Measurements from ENCODE around the gene MACROD2. TPM values are rescaled to one million over a fixed set of nuclear protein-coding genes. Genes with fewer than 3 reads are reported as not detected.
A peak's percentile ranks its signal among the peaks of the same experiment; 100 is the strongest.

Gene MACROD2
- polyA plus RNA-seq, 1 donor (not counting 4 experiments of a cell fraction or from before 2014, with no cell fraction given): 0.71 TPM

GRCh38 chr20:14996883-14997672 lies 1001.8 kb downstream of the MACROD2 start:
- dilution Hi-C loops (cut with MboI; ENCODE audit: extremely low pct_ligation_motif_present, low sequenced_read_pairs): no loop called here
- Histone ChIP-seq H3K27ac (ENCODE audit: control insufficient read depth, insufficient read depth, low read length) (peak overlapping the region; percentile 19), H3K36me3 (ENCODE audit: control insufficient read depth in 2 of 2, extremely low read depth in 1 of 2, insufficient read depth in 2 of 2, low read length in 2 of 2) (no peaks in the 10 kb centered on the region), H3K4me2 (ENCODE audit: control insufficient read depth, extremely low read depth, insufficient read depth, low read depth, low read length) (no peak overlapping the region), H3K79me2 (ENCODE audit: control insufficient read depth, insufficient read depth, low read length) (no peaks in the 10 kb centered on the region), H2AFZ (ENCODE audit: control insufficient read depth, low read length) (no peak overlapping the region), H3K9ac (ENCODE audit: control insufficient read depth, extremely low read depth, insufficient read depth, low read length) (no peak overlapping the region), H3K9me1 (ENCODE audit: control insufficient read depth, extremely low read depth, insufficient read depth, low read length) (no peaks in the 10 kb centered on the region), H3K4me3 (ENCODE audit: control insufficient read depth in 2 of 3, extremely low read depth in 1 of 3, insufficient read depth in 2 of 3, low read depth in 1 of 3, low read length in 3 of 3) (no peak overlapping the region), H3K4me1 (ENCODE audit: control insufficient read depth, extremely low read depth, insufficient read depth, low read length) (peaks cover 13% of the 10 kb centered on the region), H3K27me3 (ENCODE audit: control insufficient read depth, extremely low read depth, insufficient read depth, low read length) (no peaks in the 10 kb centered on the region), H3K9me3 (ENCODE audit: control insufficient read depth, low read depth, low read length) (no peaks in the 10 kb centered on the region), H4K20me1 (ENCODE audit: control insufficient read depth, extremely low read depth, insufficient read depth, low read length) (no peaks in the 10 kb centered on the region)
- no peak for FAIRE-seq
- peak; percentile 25 for DNase-seq (ENCODE audit: low read depth, low spot score)
- TF ChIP-seq EZH2 (IDR thresholded peaks at IDR 0.05; ENCODE audit: low read length) (no peak), CTCF (optimal IDR thresholded peaks at IDR 0.05 in 1 of 3, IDR thresholded peaks at IDR 0.05 in 1 of 3, conservative IDR thresholded peaks at IDR 0.05 in 1 of 3; ENCODE audit: extremely low read depth in 1 of 3, insufficient read depth in 2 of 3, low read length in 3 of 3) (no peak)

GRCh38 chr20:14997791-14998190 lies 1002.5 kb downstream of the MACROD2 start:
- Histone ChIP-seq H4K20me1 (ENCODE audit: control insufficient read depth, extremely low read depth, insufficient read depth, low read length) (no peaks in the 10 kb centered on the region), H3K4me3 (ENCODE audit: control insufficient read depth in 2 of 3, extremely low read depth in 1 of 3, insufficient read depth in 2 of 3, low read depth in 1 of 3, low read length in 3 of 3) (no peak overlapping the region), H3K9ac (ENCODE audit: control insufficient read depth, extremely low read depth, insufficient read depth, low read length) (no peak overlapping the region), H3K36me3 (ENCODE audit: control insufficient read depth in 2 of 2, extremely low read depth in 1 of 2, insufficient read depth in 2 of 2, low read length in 2 of 2) (no peaks in the 10 kb centered on the region), H2AFZ (ENCODE audit: control insufficient read depth, low read length) (no peak overlapping the region), H3K9me3 (ENCODE audit: control insufficient read depth, low read depth, low read length) (no peaks in the 10 kb centered on the region), H3K27ac (ENCODE audit: control insufficient read depth, insufficient read depth, low read length) (peak overlapping the region; percentile 19), H3K79me2 (ENCODE audit: control insufficient read depth, insufficient read depth, low read length) (no peaks in the 10 kb centered on the region), H3K27me3 (ENCODE audit: control insufficient read depth, extremely low read depth, insufficient read depth, low read length) (no peaks in the 10 kb centered on the region), H3K9me1 (ENCODE audit: control insufficient read depth, extremely low read depth, insufficient read depth, low read length) (no peaks in the 10 kb centered on the region), H3K4me1 (ENCODE audit: control insufficient read depth, extremely low read depth, insufficient read depth, low read length) (peaks cover 9% of the 10 kb centered on the region), H3K4me2 (ENCODE audit: control insufficient read depth, extremely low read depth, insufficient read depth, low read depth, low read length) (no peak overlapping the region)
- peak; percentile 95 for FAIRE-seq
- dilution Hi-C loops (cut with MboI; ENCODE audit: extremely low pct_ligation_motif_present, low sequenced_read_pairs): no loop called here
- peak; percentile 72 for DNase-seq (ENCODE audit: low read depth, low spot score)
- no peak for TF ChIP-seq EZH2 (IDR thresholded peaks at IDR 0.05; ENCODE audit: low read length)
- TF ChIP-seq CTCF (optimal IDR thresholded peaks at IDR 0.05 in 1 of 3, IDR thresholded peaks at IDR 0.05 in 1 of 3, conservative IDR thresholded peaks at IDR 0.05 in 1 of 3; ENCODE audit: extremely low read depth in 1 of 3, insufficient read depth in 2 of 3, low read length in 3 of 3): no peak
